HepG2 (cell line): ENCODE measurements around the gene FKBP1A. TPM values are rescaled to one million over a fixed set of nuclear protein-coding genes. Genes with fewer than 3 reads are reported as not detected.
A peak's percentile ranks its signal among the peaks of the same experiment; 100 is the strongest.

Experiments
- AHDC1 ChIP-seq: sonication (generic); formaldehyde crosslinking; IDR thresholded peaks from 2 replicates; pipeline ENCODE4 v1.5.1; 2020; ENCODE audit warnings: mild to moderate bottlenecking, missing genetic modification reagents, borderline replicate concordance
- ASH2L ChIP-seq: fragments of 300-600, 200-600 bp; sonication (generic); IDR thresholded peaks from 2 replicates; pipeline ENCODE4 v1.7.0; 2017; ENCODE audit warnings: low read depth, mild to moderate bottlenecking, moderate library complexity, mixed read lengths, low read length; ENCODE audit not compliant: insufficient read length
- FUBP1 ChIP-seq: sonication (generic); formaldehyde crosslinking; IDR thresholded peaks from 2 replicates; pipeline ENCODE4 v1.5.1; 2020; ENCODE audit warnings: missing genetic modification reagents, mild to moderate bottlenecking, borderline replicate concordance
- HNF4G ChIP-seq, 2 experiments: sonication (generic) in 1 of 2; formaldehyde crosslinking in 1 of 2; IDR thresholded peaks; 2 replicates each; pipeline versions ENCODE4 v1.4.0 to v1.6.1; 2011 to 2020; ENCODE audit warnings: borderline replicate concordance in 2 of 2, low read depth in 2 of 2, mild to moderate bottlenecking in 2 of 2, low read length in 1 of 2, missing genetic modification reagents in 1 of 2, moderate library complexity in 1 of 2
- KLF15 ChIP-seq: sonication (generic); formaldehyde crosslinking; IDR thresholded peaks from 2 replicates; pipeline ENCODE4 v1.8.1; 2023; ENCODE audit warnings: borderline replicate concordance, mild to moderate bottlenecking, inconsistent platforms, missing genetic modification reagents, mixed read lengths
- MAFG ChIP-seq: sonication (generic); formaldehyde crosslinking; IDR thresholded peaks from 2 replicates; pipeline ENCODE4 v1.5.1; 2020; ENCODE audit warnings: mild to moderate bottlenecking, missing genetic modification reagents
- MED1 ChIP-seq: sonication (generic); formaldehyde crosslinking; IDR thresholded peaks from 2 replicates; pipeline ENCODE4 v1.4.0; 2020; ENCODE audit warnings: missing genetic modification reagents
- MIXL1 ChIP-seq: IDR thresholded peaks from 2 replicates; pipeline ENCODE4 v1.6.1; 2016
- MYPOP ChIP-seq: sonication (generic); formaldehyde crosslinking; IDR thresholded peaks from 2 replicates; pipeline ENCODE4 v1.8.1; 2023; ENCODE audit warnings: mild to moderate bottlenecking, moderate library complexity, missing genetic modification reagents
- PHF8 ChIP-seq: sonication (generic); formaldehyde crosslinking; IDR thresholded peaks from 2 replicates; pipeline ENCODE4 v1.5.0; 2020; ENCODE audit warnings: missing genetic modification reagents
- POGK ChIP-seq: sonication (generic); formaldehyde crosslinking; conservative IDR thresholded peaks from 2 replicates; pipeline ENCODE4 v1.8.0; 2022; ENCODE audit warnings: mild to moderate bottlenecking, moderate library complexity, missing genetic modification reagents
- RCOR2 ChIP-seq: IDR thresholded peaks from 2 replicates; pipeline ENCODE4 v1.6.1; 2016; ENCODE audit warnings: missing biosample characterization, missing genetic modification reagents
- TARDBP ChIP-seq: sonication (generic); formaldehyde crosslinking; IDR thresholded peaks from 2 replicates; pipeline ENCODE4 v1.8.0; 2022; ENCODE audit warnings: mild to moderate bottlenecking, missing genetic modification reagents
- ZNF333 ChIP-seq: sonication (generic); formaldehyde crosslinking; IDR thresholded peaks from 2 replicates; pipeline ENCODE4 v1.4.0; 2020; ENCODE audit warnings: mild to moderate bottlenecking, missing genetic modification reagents, borderline replicate concordance
- ZNF547 ChIP-seq: sonication (generic); formaldehyde crosslinking; IDR thresholded peaks from 2 replicates; pipeline ENCODE4 v1.5.1; 2020; ENCODE audit warnings: mild to moderate bottlenecking, missing genetic modification reagents
- ZNF780A ChIP-seq: sonication (generic); formaldehyde crosslinking; IDR thresholded peaks from 2 replicates; pipeline ENCODE4 v1.8.0; 2022; ENCODE audit warnings: mild to moderate bottlenecking, missing genetic modification reagents, moderate library complexity
- polyA plus RNA-seq, 8 experiments: library from polyadenylated mRNA; depleted of rRNA in 3 of 8; stranded (reverse) in 7 of 8; unstranded in 1 of 8; fragments of >200 nt; fragmentation: Illumina TruSeq in 4 of 8; extraction: Trizol in 4 of 8; gene quantifications; 2 replicates each; pipeline versions ENCODE4 v1.2.1 to v1.2.3, GENCODE V29; 2011 to 2016; ENCODE audit warnings: low read depth in 4 of 8, missing spikeins in 1 of 8, mixed read lengths in 1 of 8; ENCODE audit not compliant: insufficient read depth in 1 of 8
- total RNA-seq, 5 experiments: library from RNA; depleted of rRNA; stranded (reverse); fragments of >200 nt; fragmentation: Illumina TruSeq; extraction: Trizol; gene quantifications; 2 replicates each; pipeline ENCODE4 v1.2.3, GENCODE V29; 2016; ENCODE audit warnings: low read depth in 1 of 5
- TF ChIP-seq, protein P1 (sequence below): sonication (generic); formaldehyde crosslinking; IDR thresholded peaks from 2 replicates; pipeline ENCODE4 v1.5.1; 2020; ENCODE audit warnings: missing genetic modification reagents, mild to moderate bottlenecking, borderline replicate concordance

FKBP1A gene
- total and polyA plus RNA-seq, 2 of the 13 experiments (the other 11 are each of a cell fraction or from before 2014, with no cell fraction given), result 119 to 468 TPM

GRCh38 chr20:1377984-1378734, 14.7 kb downstream of the FKBP1A start (continued):
- TF ChIP-seq FUBP1 (CRISPR knock-in tag) (no peak), MYPOP (0 out of 2 replicates have a peak, but pooled peaks have one; percentile 22), MED1 (CRISPR knock-in tag) (no peak), HNF4G (IDR thresholded peaks at IDR 0.05; ENCODE audit: borderline replicate concordance, low read depth, low read length) (peak; percentile 80), HNF4G (CRISPR knock-in tag; IDR thresholded peaks at IDR 0.05; ENCODE audit: borderline replicate concordance, low read depth) (no peak), RCOR2 (CRISPR knock-in tag) (no peak), MIXL1 (CRISPR knock-in tag) (0 out of 2 replicates have a peak, but pooled peaks have one; percentile 14), POGK (no peak), ASH2L (no peak), MAFG (CRISPR knock-in tag) (0 out of 2 replicates have a peak, but pooled peaks have one; percentile 21), PHF8 (CRISPR knock-in tag) (no peak), ZNF547 (CRISPR knock-in tag) (no peak), TARDBP (CRISPR knock-in tag) (no peak), ZNF333 (CRISPR knock-in tag) (no peak), ZNF780A (CRISPR knock-in tag) (no peak), AHDC1 (CRISPR knock-in tag) (no peak), KLF15 (CRISPR knock-in tag) (no peak)
- TF ChIP-seq, protein P1, sequence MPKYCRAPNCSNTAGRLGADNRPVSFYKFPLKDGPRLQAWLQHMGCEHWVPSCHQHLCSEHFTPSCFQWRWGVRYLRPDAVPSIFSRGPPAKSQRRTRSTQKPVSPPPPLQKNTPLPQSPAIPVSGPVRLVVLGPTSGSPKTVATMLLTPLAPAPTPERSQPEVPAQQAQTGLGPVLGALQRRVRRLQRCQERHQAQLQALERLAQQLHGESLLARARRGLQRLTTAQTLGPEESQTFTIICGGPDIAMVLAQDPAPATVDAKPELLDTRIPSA (CRISPR knock-in tag), result no peak
